Rectal smooth muscle tissue (tissue), 1 donor: Measurements from ENCODE around the gene HEBP1.

Experiments used
- H3K27ac ChIP-seq: one replicate; pipeline ENCODE4 v1.7.0; 2013; ENCODE audit warnings: low read depth, low read length, inconsistent platforms
- H3K27me3 ChIP-seq: one replicate; pipeline ENCODE4 v1.7.0; 2013; ENCODE audit warnings: low read length; ENCODE audit not compliant: control insufficient read depth, insufficient read depth
- H3K36me3 ChIP-seq: one replicate; pipeline ENCODE4 v1.7.0; 2013; ENCODE audit warnings: low read length; ENCODE audit not compliant: control insufficient read depth, insufficient read depth
- H3K4me1 ChIP-seq: one replicate; pipeline ENCODE4 v1.7.0; 2013; ENCODE audit warnings: low read length; ENCODE audit not compliant: control insufficient read depth, insufficient read depth
- H3K4me3 ChIP-seq: one replicate; pipeline ENCODE4 v1.7.0; 2013; ENCODE audit warnings: low read length
- H3K9ac ChIP-seq: one replicate; pipeline ENCODE4 v1.7.0; 2013; ENCODE audit warnings: low read length

The HEBP1 gene

DNA sequence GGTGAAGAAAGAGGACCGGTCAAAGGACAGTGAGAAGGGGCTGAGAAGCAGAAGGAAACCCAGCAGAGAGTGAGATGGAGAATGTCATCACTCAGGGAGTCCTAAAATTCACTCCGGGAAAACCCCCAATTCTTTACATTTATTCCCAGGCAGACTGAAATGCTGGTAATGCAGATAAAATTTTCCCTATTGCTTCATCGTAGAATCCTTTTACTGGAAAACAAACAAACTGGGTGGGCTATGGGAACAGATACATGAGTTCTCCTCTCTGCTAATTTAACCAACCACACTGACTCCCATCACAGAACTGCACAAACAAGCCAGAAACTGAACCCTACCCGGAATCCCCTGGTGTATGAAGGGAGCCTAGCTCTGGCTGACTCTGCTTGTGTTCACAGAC is 20.9 kb downstream of the HEBP1 start:
- no peak overlapping the region for H3K9ac ChIP-seq
- no peaks in the 10 kb centered on the region for H3K27me3 ChIP-seq
- peaks cover 6% of the 10 kb centered on the region for H3K36me3 ChIP-seq
- H3K27ac ChIP-seq = peak overlapping the region; percentile 70
- peaks cover 14% of the 10 kb centered on the region for H3K4me1 ChIP-seq
- no peak overlapping the region for H3K4me3 ChIP-seq

DNA sequence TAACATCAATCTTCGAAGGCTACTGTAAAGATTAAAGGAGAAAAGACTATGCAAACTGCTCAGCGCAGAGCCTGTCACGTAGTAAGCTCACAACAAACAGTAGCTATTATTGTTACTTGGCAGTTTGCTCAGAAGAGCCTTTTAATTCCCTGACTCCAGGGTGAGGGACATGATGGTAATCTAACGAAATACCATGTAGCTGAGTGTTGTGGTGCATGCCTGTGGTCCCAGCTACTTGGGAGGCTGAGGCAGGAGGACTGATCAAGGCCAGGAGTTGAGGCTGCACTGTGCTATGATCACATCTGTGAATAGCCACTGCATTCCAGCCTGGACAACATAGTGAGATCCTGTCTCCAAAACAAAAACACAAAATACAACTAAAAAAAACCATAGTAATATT is 22.8 kb downstream of the HEBP1 start:
- Histone ChIP-seq H3K9ac (no peak overlapping the region), H3K27me3 (no peaks in the 10 kb centered on the region), H3K36me3 (peaks cover 15% of the 10 kb centered on the region), H3K27ac (no peak overlapping the region), H3K4me3 (no peak overlapping the region), H3K4me1 (peaks cover 14% of the 10 kb centered on the region)

GRCh38 chr12:12976366-12976765 is 23.7 kb downstream of the HEBP1 start:
- Histone ChIP-seq H3K4me3 (no peak overlapping the region), H3K9ac (no peak overlapping the region), H3K36me3 (peaks cover 13% of the 10 kb centered on the region), H3K27me3 (no peaks in the 10 kb centered on the region), H3K4me1 (peaks cover 14% of the 10 kb centered on the region), H3K27ac (peak overlapping the region; percentile 21)

GRCh38 chr12:12975322-12976077 is 24.6 kb downstream of the HEBP1 start:
- Histone ChIP-seq H3K36me3 (peaks cover 13% of the 10 kb centered on the region), H3K27me3 (no peaks in the 10 kb centered on the region), H3K4me3 (no peak overlapping the region), H3K9ac (no peak overlapping the region), H3K4me1 (peaks cover 14% of the 10 kb centered on the region), H3K27ac (no peak overlapping the region)

- no peaks in the 10 kb centered on the region for H3K27me3 ChIP-seq
- no peak overlapping the region for H3K4me3 ChIP-seq
- peaks cover 13% of the 10 kb centered on the region for H3K36me3 ChIP-seq
- peaks cover 2% of the 10 kb centered on the region for H3K4me1 ChIP-seq
- H3K27ac ChIP-seq = no peak overlapping the region
- H3K9ac ChIP-seq = no peak overlapping the region
These were observed 25.9 kb downstream of the HEBP1 start for GRCh38 chr12:12974211-12974610.

DNA sequence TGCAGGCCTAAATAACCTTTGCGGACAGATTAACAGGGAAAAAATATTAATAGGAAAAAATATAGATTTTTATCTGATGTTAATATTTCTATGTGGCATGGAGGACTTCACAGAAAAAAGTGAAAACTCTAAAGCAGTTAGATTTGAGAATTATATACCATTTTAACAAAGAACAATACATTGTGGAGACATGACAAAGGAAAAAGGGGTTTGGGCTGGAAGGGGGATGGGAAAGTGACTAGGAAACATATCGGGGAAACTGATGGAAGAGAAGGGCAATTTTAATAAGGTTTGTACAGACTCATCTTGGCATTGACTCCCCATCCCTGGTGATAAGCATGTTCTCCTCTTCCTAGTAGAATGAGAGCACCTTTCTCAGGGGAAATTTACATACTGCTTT is 27.0 kb downstream of the HEBP1 start:
- H3K27me3 ChIP-seq = no peaks in the 10 kb centered on the region
- no peak overlapping the region for H3K9ac ChIP-seq
- H3K36me3 ChIP-seq = peaks cover 13% of the 10 kb centered on the region
- H3K4me1 ChIP-seq = peaks cover 2% of the 10 kb centered on the region
- no peak overlapping the region for H3K4me3 ChIP-seq
- H3K27ac ChIP-seq = no peak overlapping the region

- H3K4me3 ChIP-seq = no peak overlapping the region
- H3K36me3 ChIP-seq = no peaks in the 10 kb centered on the region
- no peak overlapping the region for H3K27ac ChIP-seq
- H3K27me3 ChIP-seq = no peaks in the 10 kb centered on the region
- H3K4me1 ChIP-seq = no peaks in the 10 kb centered on the region
- no peak overlapping the region for H3K9ac ChIP-seq
These were observed 34.2 kb downstream of the HEBP1 start for GRCh38 chr12:12965836-12966235.

- Histone ChIP-seq H3K36me3 (no peaks in the 10 kb centered on the region), H3K4me1 (no peaks in the 10 kb centered on the region), H3K9ac (no peak overlapping the region), H3K4me3 (no peak overlapping the region), H3K27ac (no peak overlapping the region), H3K27me3 (no peaks in the 10 kb centered on the region)
These were observed 35.8 kb downstream of the HEBP1 start for GRCh38 chr12:12964255-12964654.

- Histone ChIP-seq H3K27ac (no peak overlapping the region), H3K36me3 (no peaks in the 10 kb centered on the region), H3K27me3 (no peaks in the 10 kb centered on the region), H3K4me3 (no peak overlapping the region), H3K4me1 (no peaks in the 10 kb centered on the region), H3K9ac (no peak overlapping the region)
These were observed 39.3 kb downstream of the HEBP1 start for GRCh38 chr12:12960639-12961209.

DNA sequence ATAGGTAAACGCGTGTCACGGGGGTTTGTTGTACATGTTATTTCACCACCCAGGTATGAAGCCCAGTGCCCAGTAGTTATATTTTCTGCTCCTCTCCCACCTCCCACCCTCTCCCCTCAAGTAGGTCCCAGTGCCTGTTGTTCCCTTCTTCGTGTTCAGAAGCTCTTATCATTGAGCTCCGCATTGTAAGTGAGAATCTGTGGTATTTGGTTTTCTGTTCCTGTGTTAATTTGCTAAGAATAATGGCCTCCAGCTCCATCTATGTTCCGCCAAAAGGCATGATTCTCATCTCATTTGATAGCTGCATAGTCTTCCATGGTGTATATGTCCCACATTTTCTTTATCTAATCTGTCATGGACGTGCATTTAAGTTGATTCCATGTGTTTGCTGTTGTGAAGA is 41.2 kb downstream of the HEBP1 start:
- no peak overlapping the region for H3K9ac ChIP-seq
- no peak overlapping the region for H3K27ac ChIP-seq
- no peak overlapping the region for H3K4me3 ChIP-seq
- H3K27me3 ChIP-seq = no peaks in the 10 kb centered on the region
- no peaks in the 10 kb centered on the region for H3K36me3 ChIP-seq
- no peaks in the 10 kb centered on the region for H3K4me1 ChIP-seq

DNA sequence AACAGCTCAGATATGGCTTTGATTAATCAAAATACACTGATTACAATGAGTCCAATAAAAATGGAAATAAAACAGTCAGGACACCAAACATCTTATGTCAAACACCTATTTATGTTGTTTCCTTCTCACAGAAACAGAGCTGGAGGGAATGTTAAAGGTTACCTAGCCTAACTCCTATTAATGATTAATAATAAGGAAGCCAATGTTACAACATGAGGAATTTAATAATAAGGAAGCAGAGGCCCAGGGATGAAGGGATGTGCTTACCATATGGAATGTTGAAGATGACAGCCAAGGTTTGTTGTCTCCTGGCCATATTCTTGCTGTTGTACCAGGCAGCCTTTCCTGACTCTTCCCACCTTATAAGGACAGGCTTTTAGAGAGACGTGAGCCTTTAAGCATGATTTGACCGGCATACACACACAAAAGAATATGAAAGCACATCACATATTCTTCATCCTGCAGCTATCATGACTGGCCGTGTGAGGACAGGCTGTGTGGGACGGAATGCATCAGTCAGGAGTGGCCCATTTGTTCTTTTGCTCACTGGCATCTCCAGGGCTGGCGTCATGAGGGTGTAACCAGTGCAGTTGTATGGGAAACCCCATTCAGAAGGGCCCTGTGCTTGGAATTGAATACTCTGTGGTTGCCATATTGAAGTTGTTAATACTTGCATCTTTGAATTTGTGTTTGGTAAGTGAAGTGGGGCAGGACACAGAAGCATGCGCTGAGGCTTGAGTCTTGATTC is 45.0 kb downstream of the HEBP1 start:
- no peak overlapping the region for H3K27ac ChIP-seq
- no peak overlapping the region for H3K9ac ChIP-seq
- no peaks in the 10 kb centered on the region for H3K4me1 ChIP-seq
- H3K27me3 ChIP-seq = no peaks in the 10 kb centered on the region
- no peak overlapping the region for H3K4me3 ChIP-seq
- no peaks in the 10 kb centered on the region for H3K36me3 ChIP-seq

- Histone ChIP-seq H3K4me3 (no peak overlapping the region), H3K36me3 (no peaks in the 10 kb centered on the region), H3K27ac (no peak overlapping the region), H3K4me1 (no peaks in the 10 kb centered on the region), H3K27me3 (no peaks in the 10 kb centered on the region), H3K9ac (no peak overlapping the region)
These were observed 45.7 kb downstream of the HEBP1 start for GRCh38 chr12:12954356-12954755.
